DOHH2 (cell line): Measurements from ENCODE around the gene DUSP12.

Source experiments
- H3F3A ChIP-seq: fragments of 200-600 bp; sonication (generic), shearing (Covaris generic); 2 replicates; pipeline ENCODE4 v1.6.0; 2016; ENCODE audit warnings: antibody characterized with exemption, mild to moderate bottlenecking; ENCODE audit not compliant: control insufficient read depth, insufficient read depth
- H3K27ac ChIP-seq: fragments of 200-600 bp; sonication (generic); 2 replicates; pipeline ENCODE4 v1.5.1; 2014; ENCODE audit warnings: low read depth, mild to moderate bottlenecking, low read length, moderate library complexity
- H3K27me3 ChIP-seq: fragments of 200-600 bp; sonication (generic); 2 replicates; pipeline ENCODE4 v1.6.1; 2014; ENCODE audit warnings: mild to moderate bottlenecking, low read length, mixed read lengths; ENCODE audit not compliant: control insufficient read depth
- H3K36me3 ChIP-seq: fragments of 200-600 bp; sonication (generic); 2 replicates; pipeline ENCODE4 v1.6.1; 2014; ENCODE audit warnings: mild to moderate bottlenecking, low read length, moderate library complexity, mixed read lengths; ENCODE audit not compliant: control insufficient read depth
- H3K4me1 ChIP-seq: fragments of 200-600 bp; sonication (generic); 2 replicates; pipeline ENCODE4 v1.6.1; 2014; ENCODE audit warnings: mild to moderate bottlenecking, low read length, mixed read lengths; ENCODE audit not compliant: control insufficient read depth
- H3K4me2 ChIP-seq: fragments of 200-600 bp; sonication (generic); 2 replicates; pipeline ENCODE4 v1.6.0; 2014; ENCODE audit warnings: mild to moderate bottlenecking, low read length, moderate library complexity
- H3K4me3 ChIP-seq: fragments of 200-600 bp; sonication (generic); 2 replicates; pipeline ENCODE4 v1.5.1; 2014; ENCODE audit warnings: mild to moderate bottlenecking, low read length, mixed read lengths
- H3K79me2 ChIP-seq: fragments of 200-600 bp; sonication (generic); 2 replicates; pipeline ENCODE4 v1.6.1; 2014; ENCODE audit warnings: mild to moderate bottlenecking, low read length, mixed read lengths; ENCODE audit not compliant: control insufficient read depth
- H3K9me2 ChIP-seq: fragments of 200-600 bp; sonication (generic); replicated peaks from 2 replicates; pipeline ENCODE4 v1.6.1; 2014; ENCODE audit warnings: mild to moderate bottlenecking, low read length, mixed read lengths; ENCODE audit not compliant: control insufficient read depth
- H3K9me3 ChIP-seq: fragments of 200-600 bp; sonication (generic); 2 replicates; pipeline ENCODE4 v1.6.1; 2014; ENCODE audit warnings: antibody characterized with exemption, low read length, mixed read lengths; ENCODE audit not compliant: control insufficient read depth, insufficient read depth
- H4K20me1 ChIP-seq: fragments of 200-600 bp; sonication (generic); 2 replicates; pipeline ENCODE4 v1.6.0; 2014; ENCODE audit warnings: low read depth, mild to moderate bottlenecking, antibody characterized with exemption, low read length, moderate library complexity; ENCODE audit not compliant: control insufficient read depth, insufficient read depth
- CTCF ChIP-seq: fragments of 200-600 bp; sonication (generic); IDR thresholded peaks from one replicate; pipeline ENCODE4 v1.5.1; 2014; ENCODE audit warnings: antibody characterized with exemption, mild to moderate bottlenecking, low read depth, low read length; ENCODE audit not compliant: poor library complexity, severe bottlenecking
- EZH2phosphoT487 ChIP-seq: fragments of 200-600 bp; sonication (generic); IDR thresholded peaks from 2 replicates; pipeline ENCODE4 v1.6.1; 2017; ENCODE audit warnings: borderline replicate concordance, mild to moderate bottlenecking, antibody characterized with exemption, low read length, moderate library complexity, mixed read lengths

Gene DUSP12

GRCh38 chr1:161801955-161802354 is 52.4 kb downstream of the DUSP12 start:
- no peak overlapping the region for H3K27ac ChIP-seq
- H3K9me3 ChIP-seq = no peaks in the 10 kb centered on the region
- H3K4me1 ChIP-seq = no peaks in the 10 kb centered on the region
- peaks cover 62% of the 10 kb centered on the region for H3K36me3 ChIP-seq
- no peaks in the 10 kb centered on the region for H3F3A ChIP-seq
- H4K20me1 ChIP-seq = no peaks in the 10 kb centered on the region
- H3K9me2 ChIP-seq = no peaks in the 10 kb centered on the region
- H3K27me3 ChIP-seq = no peaks in the 10 kb centered on the region
- H3K79me2 ChIP-seq = no peaks in the 10 kb centered on the region
- H3K4me2 ChIP-seq = no peak overlapping the region
- no peak overlapping the region for H3K4me3 ChIP-seq
- TF ChIP-seq CTCF = no peak
- no peak for TF ChIP-seq EZH2phosphoT487

GRCh38 chr1:161803181-161803580 is 53.6 kb downstream of the DUSP12 start:
- no peak overlapping the region for H3K4me2 ChIP-seq
- no peaks in the 10 kb centered on the region for H3K4me1 ChIP-seq
- peaks cover 53% of the 10 kb centered on the region for H3K36me3 ChIP-seq
- no peak overlapping the region for H3K27ac ChIP-seq
- no peak overlapping the region for H3K4me3 ChIP-seq
- H3K9me3 ChIP-seq = no peaks in the 10 kb centered on the region
- H3K9me2 ChIP-seq = no peaks in the 10 kb centered on the region
- H3K27me3 ChIP-seq = no peaks in the 10 kb centered on the region
- no peaks in the 10 kb centered on the region for H4K20me1 ChIP-seq
- H3K79me2 ChIP-seq = no peaks in the 10 kb centered on the region
- H3F3A ChIP-seq = no peaks in the 10 kb centered on the region
- TF ChIP-seq CTCF (no peak), EZH2phosphoT487 (no peak)

GRCh38 chr1:161805399-161806197 is 56.0 kb downstream of the DUSP12 start:
- Histone ChIP-seq H3K9me3 (peaks cover 3% of the 10 kb centered on the region; the same call in 1 of the 2 replicates), H3K4me3 (no peak overlapping the region), H3K79me2 (no peaks in the 10 kb centered on the region), H3K4me2 (no peak overlapping the region), H3F3A (no peaks in the 10 kb centered on the region), H3K27me3 (no peaks in the 10 kb centered on the region), H3K4me1 (no peaks in the 10 kb centered on the region), H4K20me1 (no peaks in the 10 kb centered on the region), H3K36me3 (peaks cover 52% of the 10 kb centered on the region), H3K9me2 (no peaks in the 10 kb centered on the region), H3K27ac (no peak overlapping the region)
- TF ChIP-seq CTCF = no peak
- no peak for TF ChIP-seq EZH2phosphoT487
